ENCODE measurements around the gene IQSEC3.
A peak's percentile ranks its signal among the peaks of the same experiment; 100 is the strongest.

Gene IQSEC3

DNA sequence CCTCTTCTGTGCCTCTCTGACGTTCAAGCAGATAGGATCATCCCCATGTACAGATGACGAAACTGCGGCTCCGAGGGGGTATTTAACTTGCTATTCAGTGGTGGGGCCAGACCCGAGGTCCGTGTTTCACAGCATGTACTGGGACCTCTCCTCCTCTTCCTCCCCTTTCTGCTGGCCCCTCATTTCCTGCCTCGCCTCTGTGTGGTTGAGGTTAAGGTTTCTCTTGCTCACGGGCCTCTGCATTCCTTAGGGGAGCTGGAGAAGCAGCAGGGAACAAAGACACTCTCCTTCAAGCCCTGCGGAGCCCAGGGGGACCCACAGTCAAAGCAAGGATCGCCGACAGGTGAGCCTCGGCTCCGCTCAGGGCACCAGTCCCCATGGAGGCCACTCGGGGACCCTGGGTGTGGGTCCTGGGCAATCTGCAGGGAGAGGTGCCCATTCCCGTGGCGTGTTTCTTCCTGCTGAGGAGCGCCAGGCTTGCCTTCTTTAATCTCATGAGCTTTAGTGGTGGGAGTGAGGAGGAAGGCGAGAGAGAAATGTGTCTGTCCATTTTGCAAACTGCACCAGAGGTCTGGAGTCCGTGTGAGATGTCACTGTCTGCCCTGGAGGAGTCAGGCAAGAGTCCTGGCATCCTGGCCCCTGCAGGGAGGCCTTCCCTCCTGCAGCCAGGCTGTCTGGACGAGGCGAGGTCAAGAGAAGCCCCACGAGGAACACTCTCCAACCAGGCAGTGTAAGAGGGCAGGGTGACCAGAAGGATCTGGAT, 102.4 kb downstream of the IQSEC3 start:
- DNase-seq, result no peak

GRCh38 chr12:169528-170370, 103.2 kb downstream of the IQSEC3 start:
- DNase-seq, result no peak

GRCh38 chr12:170371-171225, 104.0 kb downstream of the IQSEC3 start:
- DNase-seq, result no peak

- DNase-seq, result no peak
These were observed 104.7 kb downstream of the IQSEC3 start for GRCh38 chr12:171276-171675.

- no peak for DNase-seq
These were observed 105.4 kb downstream of the IQSEC3 start for GRCh38 chr12:171743-172676.

GRCh38 chr12:172732-173161, 106.2 kb downstream of the IQSEC3 start:
- no peak for DNase-seq

DNA sequence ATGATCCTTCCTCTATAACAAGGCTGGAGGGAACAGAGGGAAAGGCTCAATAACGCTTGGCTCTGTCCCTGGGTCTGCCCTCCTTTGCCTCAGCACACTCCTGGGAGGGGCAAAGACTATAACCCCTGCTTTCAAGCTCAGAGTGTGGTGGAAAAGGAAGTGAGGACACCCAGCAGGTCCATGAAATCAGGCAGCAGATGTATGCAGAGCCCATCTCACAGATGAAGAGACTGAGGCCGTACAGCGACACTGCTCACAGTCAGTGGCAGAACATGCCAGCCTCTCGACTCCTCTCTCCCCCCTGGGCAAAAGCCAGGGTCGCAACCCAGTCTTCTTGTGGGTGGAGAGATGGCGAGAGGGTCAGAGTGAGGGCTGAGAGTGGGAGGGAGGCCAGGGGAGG, 107.6 kb downstream of the IQSEC3 start:
- no peak for DNase-seq

- DNase-seq, result no peak
These were observed 108.0 kb downstream of the IQSEC3 start for GRCh38 chr12:174596-174995.

- no peak for DNase-seq
These were observed 108.7 kb downstream of the IQSEC3 start for GRCh38 chr12:175250-175649.

DNA sequence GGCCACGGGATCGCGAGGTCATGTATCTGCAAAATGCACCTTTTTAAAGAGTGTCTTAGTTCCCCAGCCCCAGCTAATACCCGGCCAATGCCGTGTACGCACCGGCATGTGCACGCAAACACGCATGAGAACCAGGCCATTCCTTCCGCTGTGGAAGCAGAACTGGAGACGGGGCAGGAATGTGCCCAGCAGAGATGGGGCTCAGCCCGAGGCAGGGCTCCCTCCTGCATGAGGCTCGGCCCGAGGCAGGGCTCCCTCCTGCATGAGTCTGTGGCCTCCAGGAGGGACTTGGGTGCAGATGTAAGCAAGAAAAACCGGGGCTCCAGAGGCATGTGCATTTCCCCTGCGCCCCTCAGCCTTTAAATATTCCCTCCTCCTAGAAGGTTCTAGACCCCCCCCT, 109.2 kb downstream of the IQSEC3 start:
- DNase-seq, result no peak

DNA sequence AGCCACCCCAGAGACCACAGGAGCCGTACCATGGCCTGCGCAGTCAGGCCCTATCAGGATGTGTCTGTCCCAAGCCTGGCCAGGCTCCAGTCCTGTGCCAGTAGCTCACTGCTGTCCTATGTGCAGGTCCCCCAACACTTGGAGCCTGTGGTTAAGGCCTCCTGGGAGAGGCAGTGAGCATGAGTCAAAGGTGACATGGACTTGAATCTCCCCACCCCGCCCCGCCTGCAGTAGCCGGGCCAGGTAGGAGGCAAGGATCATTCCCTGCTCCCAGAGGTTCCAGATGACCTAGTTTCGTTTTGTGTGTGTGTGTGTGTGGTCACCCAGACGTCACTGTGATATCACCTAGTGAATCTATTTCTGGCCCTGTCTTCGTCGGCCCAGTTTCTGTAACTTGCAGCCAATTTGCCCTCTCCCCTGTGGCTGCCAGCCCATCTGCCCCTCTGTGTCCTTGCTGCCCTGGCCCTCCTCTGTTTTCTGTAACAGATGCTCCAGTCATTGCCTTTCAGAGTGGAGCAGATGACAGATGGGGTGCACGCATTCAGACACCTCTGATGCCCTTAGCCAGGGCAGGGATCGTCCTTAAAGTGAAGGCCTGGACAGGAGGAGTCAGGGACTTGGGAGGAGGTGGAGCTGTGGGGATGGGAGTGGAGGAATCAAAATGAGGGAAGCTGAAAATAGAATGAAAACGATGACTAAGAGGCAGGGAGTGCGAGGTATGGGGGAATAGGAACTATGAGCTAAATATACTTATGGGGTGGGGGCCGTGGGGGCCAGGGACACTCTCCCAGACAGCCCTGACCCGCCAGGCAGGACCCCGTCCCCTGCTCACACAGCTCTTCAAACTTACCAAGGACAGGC, 110.0 kb downstream of the IQSEC3 start:
- no peak for DNase-seq

GRCh38 chr12:177336-177979, 110.9 kb downstream of the IQSEC3 start:
- no peak for DNase-seq

- DNase-seq, result no peak
These were observed 111.6 kb downstream of the IQSEC3 start for GRCh38 chr12:177980-178828.

- no peak for DNase-seq
These were observed 112.2 kb downstream of the IQSEC3 start for GRCh38 chr12:178829-179109.

DNA sequence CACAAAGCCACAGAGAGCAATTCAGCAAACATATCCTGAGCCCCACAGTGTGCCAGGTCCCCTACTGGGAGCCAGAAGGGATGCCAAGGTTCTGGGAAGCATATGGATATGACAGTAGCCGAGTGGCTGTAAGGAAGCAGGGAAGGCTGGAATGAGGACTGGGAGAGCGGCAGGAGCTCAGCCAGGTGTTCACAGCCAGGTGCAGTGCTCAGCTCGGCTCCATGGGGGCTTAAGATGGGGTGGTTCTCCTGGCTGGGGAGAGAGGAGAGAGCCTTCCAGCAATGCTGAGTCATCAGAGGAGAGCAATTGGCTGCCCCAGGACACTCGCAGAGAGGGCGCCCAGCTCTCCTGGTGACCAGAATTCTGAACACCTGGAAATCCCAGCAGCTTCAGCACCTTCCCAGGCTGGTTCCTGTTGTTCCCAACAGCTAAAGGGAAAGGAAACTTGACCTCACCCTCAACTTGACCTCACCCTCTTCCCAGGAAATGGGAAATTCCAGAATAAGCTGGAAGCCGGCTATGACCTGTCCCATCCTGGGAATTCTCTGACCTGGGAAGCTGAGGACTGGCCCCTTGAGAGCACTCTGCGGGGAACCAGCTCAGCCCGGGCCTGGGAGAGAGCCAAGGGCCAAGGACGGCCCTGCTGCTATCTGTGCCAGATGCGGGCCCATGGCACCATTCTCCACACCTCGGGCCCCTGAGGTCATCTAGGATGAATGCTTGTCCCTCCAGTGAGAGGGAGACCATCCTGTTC, 112.7 kb downstream of the IQSEC3 start:
- no peak for DNase-seq

- no peak for DNase-seq
These were observed 113.3 kb downstream of the IQSEC3 start for GRCh38 chr12:179885-180284.

DNA sequence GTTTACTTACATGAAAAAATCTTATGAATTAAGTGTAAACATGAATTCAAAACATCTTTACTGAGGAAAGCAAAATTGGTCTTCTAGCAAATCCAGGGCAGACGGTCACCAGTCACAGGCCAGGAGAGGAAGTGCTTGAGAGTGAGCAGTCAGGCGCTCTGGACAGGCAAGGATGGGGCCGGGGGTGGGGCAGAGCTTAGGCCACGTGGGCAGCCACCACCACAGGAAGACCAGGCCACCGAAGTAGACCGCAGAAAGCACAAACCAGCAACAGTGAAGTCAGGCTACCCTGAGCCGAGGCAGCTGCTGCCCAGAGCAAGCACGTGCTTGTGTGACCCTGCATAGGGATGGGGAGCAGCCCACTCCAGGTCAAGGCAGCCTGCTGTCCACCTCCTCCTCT, 113.9 kb downstream of the IQSEC3 start:
- peak; percentile 5 to 32 for DNase-seq

- no peak for DNase-seq
These were observed 115.4 kb downstream of the IQSEC3 start for GRCh38 chr12:181921-182320.

GRCh38 chr12:182381-182892, 115.9 kb downstream of the IQSEC3 start:
- DNase-seq, result no peak
